HG03025 (cell line): ENCODE data around the gene HS1BP3.

Experiments used
- ATAC-seq: cut with Tn5 transposase; IDR thresholded peaks from one replicate; pipeline ENCODE4 v1.9.1; 2021; ENCODE audit warnings: mild to moderate bottlenecking, moderate library complexity; ENCODE audit not compliant: unreplicated experiment, low FRiP score

Gene HS1BP3

GRCh38 chr2:20648206-20648605, 2.7 kb downstream of the HS1BP3 start:
- no peak for ATAC-seq

DNA sequence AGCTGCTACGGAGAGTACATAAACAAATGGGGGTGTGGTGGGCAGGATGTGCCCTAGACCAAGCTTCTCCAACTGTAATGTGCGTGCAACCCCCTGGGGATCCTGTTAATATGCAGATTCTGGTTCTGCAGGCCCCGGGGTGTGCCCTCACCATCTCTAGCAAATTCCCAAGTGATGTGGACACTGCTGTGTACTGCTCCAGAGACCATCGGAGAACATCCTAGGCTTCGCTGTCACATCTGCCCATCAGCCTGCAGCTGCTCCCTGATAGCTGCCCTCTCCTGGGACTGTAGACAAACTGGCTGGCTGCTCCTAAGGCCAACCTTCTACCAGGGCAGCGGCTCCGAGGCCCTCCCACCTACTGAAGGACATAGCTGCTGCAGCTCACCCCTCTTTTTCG, 3.2 kb downstream of the HS1BP3 start:
- no peak for ATAC-seq

GRCh38 chr2:20647211-20647610, 3.7 kb downstream of the HS1BP3 start:
- no peak for ATAC-seq

GRCh38 chr2:20646446-20646845, 4.5 kb downstream of the HS1BP3 start:
- no peak for ATAC-seq

- ATAC-seq: no peak
Observed at GRCh38 chr2:20645761-20646160, 5.1 kb downstream of the HS1BP3 start.

GRCh38 chr2:20645301-20645701, 5.6 kb downstream of the HS1BP3 start:
- no peak for ATAC-seq

- no peak for ATAC-seq
Observed at GRCh38 chr2:20643826-20644225, 7.1 kb downstream of the HS1BP3 start.

DNA sequence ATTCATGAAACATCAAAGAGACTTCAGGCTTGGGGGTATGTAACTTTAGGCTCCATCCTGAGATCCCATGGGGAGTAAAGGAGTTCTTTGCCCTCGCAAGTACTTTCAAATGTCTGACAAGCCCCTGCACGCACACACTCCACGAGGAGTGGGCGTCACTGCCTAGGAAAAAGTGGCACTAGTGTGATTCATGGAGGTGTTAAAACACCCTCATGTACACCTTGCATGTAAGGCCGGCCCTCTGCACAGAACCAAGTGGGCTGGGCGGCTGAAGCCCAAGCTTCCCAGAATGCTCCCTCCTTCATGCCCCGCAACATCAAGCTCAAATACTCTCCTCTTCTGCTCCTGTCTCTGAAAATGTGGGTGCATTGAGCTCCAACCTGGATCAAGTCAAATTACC, 7.8 kb downstream of the HS1BP3 start:
- no peak for ATAC-seq

GRCh38 chr2:20642055-20642971, 8.6 kb downstream of the HS1BP3 start:
- ATAC-seq: peak; percentile 75

GRCh38 chr2:20641123-20641985, 9.5 kb downstream of the HS1BP3 start:
- no peak for ATAC-seq

DNA sequence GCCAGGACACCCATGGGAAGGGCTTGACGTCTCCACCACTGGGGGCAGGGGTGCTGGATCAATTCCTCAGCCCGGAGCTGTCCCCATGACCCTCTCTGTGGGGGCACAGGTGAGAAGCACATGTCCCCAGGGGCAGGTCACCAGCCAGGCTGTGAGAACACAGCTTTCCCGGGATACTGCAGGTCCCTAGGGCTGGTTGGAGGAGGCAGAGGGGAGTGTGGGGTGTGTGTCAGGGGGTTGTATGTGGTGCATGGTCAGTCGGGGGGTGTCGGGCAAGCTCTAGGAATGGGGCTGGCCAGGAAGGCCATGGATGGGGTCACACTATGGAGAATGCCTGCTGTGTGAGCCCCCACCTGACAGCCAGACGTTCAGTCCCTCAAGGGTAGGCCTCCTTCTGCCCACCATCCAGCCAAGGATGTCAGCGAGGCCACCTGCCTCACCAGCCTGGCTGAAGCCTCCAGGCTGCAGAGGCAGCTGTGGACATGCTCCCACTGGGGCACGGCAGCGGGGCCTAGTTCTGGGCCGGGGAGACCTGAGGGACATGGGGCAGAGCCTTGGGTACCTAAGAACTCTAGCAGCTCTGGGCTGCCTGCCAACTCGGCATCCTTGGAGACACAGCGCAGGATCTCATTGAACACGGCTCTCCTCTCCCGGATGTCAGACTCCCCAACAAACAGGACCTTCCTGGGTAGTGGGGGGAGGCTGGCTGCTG, 10.3 kb downstream of the HS1BP3 start:
- ATAC-seq: no peak

DNA sequence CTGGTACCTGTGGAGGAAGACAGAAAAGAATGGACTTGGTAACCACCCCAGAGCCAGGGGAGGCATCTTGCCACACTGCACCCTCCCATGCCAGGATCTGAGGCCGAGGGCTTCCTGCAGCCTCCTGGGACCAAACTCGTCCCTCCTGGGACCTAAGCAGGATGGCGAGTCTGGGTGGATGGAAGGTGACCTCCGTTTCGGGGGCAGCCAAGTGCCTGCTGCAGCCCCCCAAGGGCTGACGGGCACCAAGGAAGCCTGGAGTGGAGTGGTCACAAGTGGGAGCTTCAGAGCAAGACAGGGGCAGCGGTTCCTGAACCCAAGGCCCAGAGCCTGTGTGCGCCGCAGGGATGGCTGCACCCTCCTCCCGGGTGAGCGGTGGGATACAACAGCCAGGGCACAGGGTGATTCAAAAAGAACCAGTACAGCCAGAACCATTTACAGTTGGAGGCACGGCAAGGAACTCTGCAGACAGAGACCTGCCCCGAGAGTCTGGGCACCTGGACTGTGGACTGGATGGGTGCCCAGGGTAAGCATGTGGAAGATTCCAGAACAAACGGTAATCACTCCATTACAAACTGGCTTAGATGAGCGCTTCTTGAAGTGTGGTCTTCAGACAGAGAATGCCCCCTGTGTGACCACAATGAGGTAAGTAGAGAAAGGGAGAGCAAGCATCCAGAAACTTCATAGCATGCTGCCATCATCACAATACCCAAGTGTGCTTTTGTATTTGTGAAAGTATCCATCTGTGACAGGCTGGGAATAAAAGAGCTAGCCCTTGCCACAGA, 12.1 kb downstream of the HS1BP3 start:
- no peak for ATAC-seq

DNA sequence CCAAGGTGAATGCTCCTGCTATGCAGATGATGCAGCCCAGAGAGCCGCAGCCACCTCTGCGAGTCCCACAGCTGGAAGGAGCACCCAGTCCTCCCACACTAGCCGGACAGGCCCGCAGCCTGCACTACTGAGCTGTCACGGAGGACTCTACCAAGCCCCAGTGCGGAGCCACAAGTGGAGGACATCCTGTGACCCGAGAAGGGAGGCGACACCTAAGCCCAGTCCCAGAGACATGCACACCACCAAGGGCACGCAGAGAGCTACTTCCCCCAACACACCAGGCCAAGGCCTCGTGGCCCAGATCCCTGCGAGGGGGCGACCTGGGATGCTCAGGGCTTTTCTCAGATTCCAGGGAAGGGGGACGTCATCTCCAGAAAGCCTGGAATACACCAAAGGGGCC, 12.9 kb downstream of the HS1BP3 start:
- no peak for ATAC-seq

GRCh38 chr2:20637147-20637546, 13.8 kb downstream of the HS1BP3 start:
- ATAC-seq: no peak

GRCh38 chr2:20635675-20636584, 15.0 kb downstream of the HS1BP3 start:
- ATAC-seq: no peak

- no peak for ATAC-seq
Observed at GRCh38 chr2:20635113-20635510, 15.8 kb downstream of the HS1BP3 start.

DNA sequence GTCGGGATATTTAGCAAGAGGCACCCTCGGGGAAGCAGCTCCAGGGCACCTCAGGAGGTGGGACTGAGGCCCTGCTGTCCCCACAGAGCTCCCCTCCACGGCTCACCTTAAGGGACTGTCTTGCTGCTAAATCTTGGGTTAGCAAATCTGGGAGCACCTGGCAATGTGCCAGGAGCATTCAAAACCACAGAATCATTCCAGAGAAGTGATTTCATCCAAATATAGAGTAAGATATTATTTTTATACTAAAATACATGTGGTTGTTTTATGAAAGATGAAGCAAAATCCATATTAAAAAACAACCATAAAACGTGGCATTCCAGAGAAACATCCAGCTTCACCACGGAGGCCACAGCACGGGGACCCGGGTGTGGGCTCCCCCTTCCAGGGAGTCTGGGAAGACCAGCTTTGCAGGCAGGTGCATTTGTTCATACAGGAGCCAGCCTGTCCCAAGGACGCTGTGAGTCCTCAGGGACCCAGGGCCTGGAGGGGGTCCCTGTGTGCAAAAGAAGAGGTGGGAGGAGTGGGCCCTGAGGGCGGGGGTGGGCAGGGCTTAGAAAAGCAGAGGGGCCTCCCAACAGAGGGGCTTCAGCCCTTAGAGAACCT, 16.3 kb downstream of the HS1BP3 start:
- no peak for ATAC-seq

GRCh38 chr2:20633794-20634506, 16.9 kb downstream of the HS1BP3 start:
- no peak for ATAC-seq
